NCI-H748 treated with DMSO at 0.1 percent for 48 hours (cell line): ENCODE results near the gene KATNAL1.
"Not testable (repeated sequence)": the region's sequence is repeated elsewhere in the genome, so short reads cannot be mapped to it uniquely, and the experiment has no call there.

Experiments used
- DNase-seq: peaks from one replicate; lab custom pipeline; 2025; lab: John Stamatoyannopoulos, UW

KATNAL1 gene

GRCh38 chr13:30292325-30292724, 15.0 kb downstream of the KATNAL1 start:
- DNase-seq, result no peak

DNA sequence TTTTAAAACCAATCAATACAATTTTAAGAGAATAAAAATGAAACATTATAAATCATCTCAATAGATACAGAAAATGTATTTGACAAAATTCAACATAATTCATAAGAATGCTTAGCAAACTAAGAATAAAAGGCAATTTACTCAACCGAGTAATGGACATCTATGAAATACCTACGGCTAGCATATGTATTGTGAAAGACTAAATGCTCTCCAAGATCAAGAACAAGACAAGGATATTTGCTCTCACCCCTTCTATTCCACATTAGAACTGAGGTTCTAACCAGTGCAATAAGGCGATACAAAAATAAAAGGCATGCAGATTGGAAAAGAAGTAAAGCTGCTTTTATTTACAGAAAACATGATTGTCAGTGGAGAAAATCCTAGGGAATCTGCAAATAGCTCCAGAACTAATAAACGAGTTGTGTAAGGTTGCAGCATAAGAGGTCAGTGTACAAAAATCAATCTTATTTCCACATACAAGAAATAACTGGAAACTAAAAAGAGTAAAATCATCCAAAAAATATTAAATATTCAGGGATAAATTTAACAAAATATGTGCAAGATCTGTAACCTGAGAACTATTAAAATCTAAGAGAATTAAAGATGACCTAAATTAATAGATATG, 16.4 kb downstream of the KATNAL1 start:
- DNase-seq, result no peak

DNA sequence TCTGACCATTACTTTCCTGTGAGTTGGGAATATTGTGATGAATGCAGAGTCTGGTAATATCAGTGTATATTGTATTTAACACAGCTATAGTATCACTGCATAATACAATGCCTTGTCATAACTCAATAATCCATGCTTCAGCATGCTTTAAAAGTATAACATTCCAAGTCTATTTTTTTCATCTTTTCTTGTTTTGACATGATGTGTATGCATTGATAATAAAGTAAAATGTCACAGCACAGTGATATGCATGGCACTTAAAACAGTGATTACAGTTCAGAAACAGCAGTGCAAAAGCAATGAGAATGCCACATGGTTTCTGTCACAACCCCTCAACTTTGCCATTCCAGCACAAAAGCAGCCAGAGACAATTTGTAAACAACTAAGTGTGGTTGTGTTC, 17.8 kb downstream of the KATNAL1 start:
- no peak for DNase-seq

DNA sequence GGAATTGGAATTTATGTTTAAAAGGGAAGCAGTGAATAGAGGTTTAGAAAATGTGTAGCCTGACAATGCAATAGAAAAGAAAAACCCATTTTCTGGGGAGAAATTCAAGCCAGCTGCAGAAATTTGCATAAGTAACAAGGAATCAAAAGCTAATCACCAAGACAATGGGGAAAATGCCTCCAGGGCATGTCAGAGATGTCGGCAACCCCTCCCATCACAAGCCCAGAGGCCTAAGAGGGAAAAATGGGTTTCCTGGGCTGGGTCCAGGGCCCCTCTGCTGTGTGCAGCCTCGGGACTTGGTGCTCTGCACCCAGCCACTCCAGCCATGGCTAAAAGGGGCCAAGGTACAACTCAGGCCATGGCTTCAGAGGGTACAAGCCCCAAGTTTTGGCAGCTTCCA, 21.3 kb downstream of the KATNAL1 start:
- DNase-seq, result not testable (repeated sequence)

DNA sequence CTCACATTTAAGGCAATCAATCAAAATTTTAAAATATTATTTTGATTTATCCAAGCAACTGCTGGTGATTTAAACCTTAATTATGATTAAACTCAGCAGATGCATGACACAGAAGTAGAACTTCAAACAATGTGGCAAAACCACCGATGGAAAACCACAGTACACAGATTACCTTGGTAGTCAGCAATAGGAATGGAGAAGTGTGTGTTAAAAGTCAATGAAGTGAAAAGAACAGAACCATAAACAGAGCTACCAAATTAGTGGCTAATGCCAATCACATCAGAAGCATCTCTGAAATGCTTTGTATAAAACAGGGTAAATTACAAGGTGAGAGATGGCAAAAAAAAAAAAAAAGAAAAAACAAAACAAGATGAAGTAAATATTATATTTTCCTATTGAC, 31.2 kb downstream of the KATNAL1 start:
- DNase-seq, result no peak

DNA sequence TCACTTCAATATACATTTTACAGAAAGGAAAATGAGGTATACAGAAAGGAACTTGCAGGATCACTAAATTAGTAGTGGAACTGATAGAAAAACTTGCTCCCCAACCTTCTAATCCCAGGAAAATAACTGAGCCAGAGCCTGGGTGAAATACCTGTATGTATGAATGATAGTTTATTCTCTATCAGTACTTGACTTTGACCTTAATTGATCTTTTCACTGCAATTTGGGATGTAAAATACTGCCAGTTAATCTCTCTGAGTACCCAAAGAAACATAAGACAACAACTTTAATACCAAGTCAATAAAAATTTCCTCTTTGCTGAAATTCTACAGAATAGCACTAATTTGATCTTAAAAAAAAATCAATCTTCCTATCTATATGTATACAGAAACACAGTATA, 33.3 kb downstream of the KATNAL1 start:
- no peak for DNase-seq

DNA sequence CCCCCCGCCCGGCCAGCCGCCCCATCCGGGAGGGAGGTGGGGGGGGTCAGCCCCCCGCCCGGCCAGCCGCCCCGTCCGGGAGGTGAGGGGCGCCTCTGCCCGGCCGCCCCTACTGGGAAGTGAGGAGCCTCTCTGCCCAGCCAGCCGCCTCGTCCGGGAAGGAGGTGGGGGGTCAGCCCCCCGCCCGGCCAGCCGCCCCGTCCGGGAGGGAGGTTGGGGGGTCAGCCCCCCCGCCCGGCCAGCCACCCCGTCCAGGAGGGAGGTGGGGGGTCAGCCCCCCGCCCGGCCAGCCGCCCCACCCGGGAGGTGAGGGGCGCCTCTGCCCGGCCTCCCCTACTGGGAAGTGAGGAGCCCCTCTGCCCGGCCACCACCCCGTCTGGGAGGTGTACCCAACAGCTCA, 37.3 kb downstream of the KATNAL1 start:
- DNase-seq, result not testable (repeated sequence)

DNA sequence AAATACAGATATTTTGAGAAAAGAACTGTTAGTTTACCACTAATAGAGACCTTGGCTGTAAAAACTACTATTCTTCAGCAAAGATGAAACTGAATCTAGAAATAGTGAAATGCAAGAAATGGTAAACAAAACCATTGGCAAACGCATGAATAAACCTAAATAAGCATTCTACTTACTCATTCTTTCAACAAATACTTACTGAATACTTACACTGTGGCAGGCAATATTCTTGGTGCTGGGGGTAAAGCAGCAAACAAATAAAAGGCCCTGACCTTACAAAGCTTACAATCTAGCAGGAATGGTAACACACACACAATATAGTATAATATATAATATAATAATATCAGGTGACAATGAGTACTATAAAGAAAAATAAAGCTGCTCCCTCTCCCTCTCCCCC, 38.7 kb downstream of the KATNAL1 start:
- no peak for DNase-seq

DNA sequence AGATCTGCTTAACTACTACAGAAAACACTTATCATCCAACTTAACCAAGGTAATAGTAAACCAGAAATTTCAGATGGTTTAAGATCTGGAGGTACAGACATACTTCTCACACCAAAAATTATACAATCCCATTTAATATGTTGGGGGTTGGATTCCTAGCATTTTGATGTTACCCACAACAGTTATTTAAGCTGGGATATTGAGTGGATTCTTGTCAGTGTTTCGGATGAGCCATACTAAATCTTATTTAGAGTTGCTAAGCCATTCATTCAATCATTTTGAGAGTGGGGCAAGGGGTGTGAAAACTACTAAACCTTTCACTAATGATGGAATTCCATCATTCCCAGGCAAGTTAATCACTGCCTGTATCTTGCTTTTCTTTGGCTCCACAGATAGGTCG, 40.6 kb downstream of the KATNAL1 start:
- no peak for DNase-seq

DNA sequence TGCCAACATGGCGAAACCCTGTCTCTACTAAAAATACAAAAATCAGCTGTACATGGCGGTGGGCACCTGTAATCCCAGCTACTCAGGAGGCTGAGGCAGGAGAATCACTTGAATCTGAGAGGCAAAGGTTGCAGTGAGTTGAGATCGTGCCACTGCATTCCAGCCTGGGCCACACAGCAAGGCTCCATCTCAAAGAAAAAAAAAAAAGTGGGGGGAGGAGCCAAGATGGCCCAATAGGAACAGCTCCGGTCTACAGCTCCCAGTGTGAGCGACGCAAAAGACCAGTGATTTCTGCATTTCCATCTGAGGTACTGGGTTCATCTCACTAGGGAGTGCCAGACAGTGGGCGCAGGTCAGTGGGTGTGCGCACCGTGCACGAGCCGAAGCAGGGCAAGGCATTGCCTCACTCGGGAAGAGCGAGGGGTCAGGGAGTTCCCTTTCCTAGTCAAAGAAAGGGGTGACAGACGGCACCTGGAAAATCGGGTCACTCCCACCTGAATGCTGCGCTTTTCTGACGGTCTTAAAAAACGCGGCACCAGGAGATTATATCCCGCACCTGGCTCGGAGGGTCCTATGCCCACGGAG, 48.1 kb downstream of the KATNAL1 start:
- not testable (repeated sequence) for DNase-seq

DNA sequence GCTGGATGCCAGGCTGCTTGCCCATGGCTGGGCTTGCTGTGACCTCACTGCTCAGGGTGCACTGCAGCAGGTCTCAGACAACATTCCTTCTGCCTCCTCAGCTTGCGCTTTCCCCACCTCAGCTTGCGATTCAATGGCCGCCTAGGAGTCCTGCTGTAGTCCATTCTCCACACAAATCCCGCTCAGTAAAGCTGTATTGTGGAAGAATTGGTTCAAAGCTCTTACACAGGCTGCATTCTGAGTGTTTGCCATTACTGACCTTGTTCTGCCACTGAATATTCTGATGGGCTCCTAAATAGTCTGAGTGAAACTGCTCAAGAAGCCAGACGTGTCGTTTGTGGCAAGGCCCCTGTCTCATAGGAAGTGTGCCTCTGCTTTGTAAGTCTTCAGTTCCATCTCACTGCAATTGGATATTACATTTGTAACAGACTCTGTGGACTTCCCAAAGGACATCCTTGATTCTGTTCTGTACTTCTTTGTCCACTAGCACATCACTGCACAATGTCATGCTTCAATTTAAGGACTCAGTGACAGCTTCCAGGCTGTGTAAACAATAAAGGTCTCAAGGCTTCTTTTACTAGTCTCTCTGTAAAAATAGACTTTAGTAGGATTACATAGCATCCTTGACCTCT, 49.8 kb downstream of the KATNAL1 start:
- DNase-seq, result no peak

DNA sequence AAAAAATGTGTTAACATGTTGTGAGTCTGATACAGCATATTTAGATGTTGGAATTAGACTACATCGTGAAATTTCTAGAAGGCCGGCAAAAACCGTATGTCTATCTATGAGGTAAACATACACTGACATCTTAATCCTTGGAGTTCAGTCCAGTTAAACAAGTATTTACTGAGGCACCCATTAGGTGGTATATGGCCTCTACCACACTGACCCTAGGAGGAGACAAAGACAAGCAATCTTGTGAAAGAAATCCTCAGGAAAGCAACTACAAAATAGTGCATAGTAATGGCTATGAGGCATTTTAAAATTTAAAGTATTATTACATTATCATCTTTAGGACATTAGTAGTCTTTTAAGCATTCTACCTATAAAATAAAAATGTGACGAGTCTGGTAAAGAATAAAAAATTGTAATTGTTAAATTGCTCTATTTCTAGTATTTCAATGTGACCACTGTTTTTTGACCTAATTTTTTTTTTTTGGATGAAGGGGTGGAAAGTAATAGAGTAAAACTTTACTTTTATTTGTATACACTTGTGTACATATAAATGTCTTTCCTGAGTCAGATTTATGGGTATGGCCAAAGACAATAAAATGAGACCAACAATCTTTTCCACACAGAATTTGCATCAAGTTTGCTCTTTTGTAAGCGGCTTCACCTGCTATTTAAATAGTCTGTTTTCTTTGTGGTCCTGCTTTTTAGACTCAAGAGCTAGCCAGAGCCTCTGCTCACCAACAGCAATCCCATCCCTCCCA, 50.5 kb downstream of the KATNAL1 start:
- no peak for DNase-seq

DNA sequence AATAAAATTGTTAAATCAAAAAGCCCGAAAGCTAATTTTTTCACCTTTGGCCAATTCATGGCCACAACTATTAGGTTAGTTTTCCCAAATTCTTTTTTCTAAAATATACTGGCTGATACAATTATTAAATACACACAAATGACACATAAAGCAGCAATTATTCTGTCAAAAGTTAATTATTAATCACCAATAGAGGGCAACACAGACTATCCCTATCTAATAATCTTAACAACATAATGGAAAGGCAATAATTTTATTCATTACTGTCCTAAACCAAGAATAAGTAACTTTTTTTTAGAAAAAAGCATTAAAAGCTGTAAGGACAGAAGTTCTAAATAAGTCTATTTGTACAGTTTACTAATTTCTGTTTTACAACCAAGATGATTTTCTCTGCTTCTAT, 51.7 kb downstream of the KATNAL1 start:
- no peak for DNase-seq

GRCh38 chr13:30253830-30254229, 53.5 kb downstream of the KATNAL1 start:
- DNase-seq, result no peak

GRCh38 chr13:30247406-30247805, 59.9 kb downstream of the KATNAL1 start:
- DNase-seq, result no peak

DNA sequence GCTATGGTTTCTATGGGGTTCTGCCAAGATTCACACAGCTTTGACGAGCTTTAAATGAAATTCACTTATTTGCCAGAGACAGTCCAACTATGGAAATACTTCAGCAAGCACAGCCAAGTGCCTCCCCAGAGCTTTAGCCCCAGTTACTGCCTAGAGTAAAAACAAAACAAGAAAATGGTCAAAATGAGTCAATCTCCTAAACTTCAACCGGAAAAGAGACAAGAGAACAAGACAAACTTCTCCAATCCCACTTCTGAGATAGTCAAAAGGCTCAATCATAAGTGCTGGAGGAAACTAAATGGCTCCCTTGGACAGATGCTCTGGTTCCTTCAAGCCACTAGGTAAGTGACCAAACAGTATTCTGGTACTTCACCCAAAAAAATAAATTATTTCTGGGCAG, 65.8 kb downstream of the KATNAL1 start:
- DNase-seq, result no peak

DNA sequence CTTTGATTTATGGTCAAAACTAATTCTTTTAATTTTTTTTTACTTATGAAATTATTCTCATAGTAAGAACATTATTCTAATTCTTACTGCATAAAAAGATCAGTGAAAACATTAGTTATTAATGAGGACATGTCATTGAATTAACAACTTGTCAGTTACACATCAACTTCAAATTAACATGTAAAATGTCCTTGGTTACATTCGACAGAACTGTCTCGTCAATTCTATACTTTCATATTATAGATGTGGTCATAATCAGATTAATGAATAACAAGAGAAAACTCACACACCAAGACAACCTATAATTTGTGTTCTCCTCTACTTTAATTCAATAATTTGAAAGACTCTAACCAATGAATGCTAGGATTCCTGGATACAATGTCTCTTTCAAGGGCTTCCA, 66.7 kb downstream of the KATNAL1 start:
- no peak for DNase-seq

DNA sequence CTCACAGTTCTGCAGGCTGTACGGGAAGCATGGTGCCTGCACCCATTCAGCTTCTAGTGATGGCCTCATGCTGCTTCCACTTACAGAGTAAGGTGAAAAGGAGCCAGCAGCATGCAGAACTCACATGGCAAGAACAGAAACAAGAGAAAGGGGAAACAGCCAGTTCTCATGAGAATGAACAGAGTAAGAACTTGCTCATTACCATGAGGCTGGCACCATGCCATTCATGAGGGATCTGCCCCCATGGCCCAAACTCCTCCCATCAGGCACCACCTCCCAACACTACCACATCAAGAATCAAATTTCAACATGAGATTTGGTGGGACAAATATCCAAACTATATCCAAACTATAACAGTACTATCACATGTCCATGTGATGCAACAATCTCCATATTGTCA, 72.1 kb downstream of the KATNAL1 start:
- DNase-seq, result no peak

DNA sequence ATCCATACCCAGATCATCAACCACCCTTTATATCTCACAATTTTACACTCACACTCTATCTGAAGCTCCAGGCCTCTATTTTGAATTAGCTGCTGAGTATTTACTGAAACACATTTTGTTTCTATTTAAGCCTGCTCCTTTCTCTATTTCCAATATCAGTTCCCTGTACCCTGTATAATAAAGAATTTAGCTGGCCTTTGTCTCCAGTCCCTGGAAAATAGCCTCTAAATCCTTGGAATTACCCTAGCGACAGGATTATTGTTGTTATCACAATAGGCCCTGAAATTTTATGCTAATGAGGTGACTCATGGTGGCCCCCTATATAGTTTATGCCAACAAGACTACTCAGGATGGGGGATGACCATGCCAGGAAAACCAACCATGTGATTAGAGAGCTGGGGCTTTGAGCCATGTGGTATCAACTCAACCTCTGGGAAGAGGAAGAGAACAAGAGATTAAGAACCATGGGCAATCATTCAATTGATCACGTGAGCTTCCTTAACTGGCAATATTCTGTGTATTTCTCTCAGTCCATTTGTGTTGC, 72.7 kb downstream of the KATNAL1 start:
- DNase-seq, result no peak

- DNase-seq, result no peak
These were observed 82.6 kb downstream of the KATNAL1 start for GRCh38 chr13:30224732-30225131.

- no peak for DNase-seq
These were observed 85.1 kb downstream of the KATNAL1 start for GRCh38 chr13:30222254-30222653.

GRCh38 chr13:30216111-30216510, 91.2 kb downstream of the KATNAL1 start:
- no peak for DNase-seq

DNA sequence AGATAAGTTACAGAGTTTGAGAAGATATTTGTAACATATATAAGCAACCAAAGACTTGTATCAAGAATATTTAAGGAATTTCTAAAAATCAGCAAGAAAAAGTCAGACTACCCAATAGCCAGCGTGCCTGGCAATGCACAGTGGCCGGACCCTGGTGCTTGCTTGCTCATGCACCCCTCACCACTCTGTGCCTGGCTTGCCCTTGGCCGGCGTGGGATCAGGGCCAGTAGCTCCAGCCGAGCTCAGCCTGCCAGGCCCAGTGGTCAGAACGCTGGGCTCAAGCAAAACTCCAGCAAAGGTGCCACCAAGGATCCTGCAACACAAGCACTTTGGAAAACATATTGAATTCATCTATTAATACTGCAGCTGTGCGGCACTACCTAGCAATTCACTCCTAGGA, 95.1 kb downstream of the KATNAL1 start:
- no peak for DNase-seq
